Ascending aorta (tissue), 2 donors: ENCODE measurements around the gene POLE4. TPM values are rescaled to one million over a fixed set of nuclear protein-coding genes. Genes with fewer than 3 reads are reported as not detected.

Experiments
- DNase-seq, 2 donors: peaks; one replicate each; pipeline ENCODE4 v3.0.0-alpha.2; 2019; ENCODE audit warnings: low spot score in 2 of 2
- H3K27ac ChIP-seq, 2 donors: fragments of 200-600 bp; sonication (generic); one replicate each; pipeline ENCODE4 v1.5.1; 2016 to 2017; ENCODE audit warnings: mild to moderate bottlenecking in 1 of 2
- H3K27me3 ChIP-seq: fragments of 200-600 bp; sonication (generic); one replicate; pipeline ENCODE4 v1.5.1; 2017
- H3K36me3 ChIP-seq, 2 donors: fragments of 200-600 bp; sonication (generic); one replicate each; pipeline ENCODE4 v1.5.1; 2016
- H3K4me1 ChIP-seq, 2 donors: fragments of 200-600 bp; sonication (generic); one replicate each; pipeline ENCODE4 v1.5.1; 2016 to 2017; ENCODE audit warnings: mild to moderate bottlenecking in 1 of 2
- H3K4me3 ChIP-seq, 2 donors: fragments of 200-600 bp; sonication (generic); one replicate each; pipeline ENCODE4 v1.5.1; 2016 to 2017; ENCODE audit warnings: mild to moderate bottlenecking in 1 of 2
- H3K9me3 ChIP-seq, 2 donors: fragments of 200-600 bp; sonication (generic); one replicate each; pipeline ENCODE4 v1.5.1; 2016
- intact Hi-C: fragments of 100-400 bp; cut with DNase I; formaldehyde crosslinking; loops from one replicate; pipeline ENCODE4 v1.15.1; 2023
- total RNA-seq: library from RNA; depleted of rRNA; stranded (reverse); fragments of >200 nt; gene quantifications from one replicate; pipeline ENCODE4 v1.1.0, GENCODE V29; 2016
- TF ChIP-seq, protein P1 (sequence below), 3 experiments: fragments of 200-600 bp in 2 of 3; fragments of 450-650 bp in 1 of 3; sonication (generic) in 2 of 3; IDR thresholded peaks; one replicate each; pipeline ENCODE4 v1.5.1; 2016 to 2019; ENCODE audit warnings: antibody characterized with exemption in 3 of 3, mild to moderate bottlenecking in 1 of 3, moderate library complexity in 1 of 3

The POLE4 gene
- total RNA-seq, 1 donor from 2014 or later = 57.5 TPM

- Histone ChIP-seq H3K4me1 (no peaks in the 10 kb centered on the region), H3K27ac (no peak overlapping the region), H3K9me3 (no peaks in the 10 kb centered on the region), H3K4me3 (no peak overlapping the region), H3K36me3 (no peaks in the 10 kb centered on the region), H3K27me3 (no peaks in the 10 kb centered on the region)
- TF ChIP-seq, protein P1, sequence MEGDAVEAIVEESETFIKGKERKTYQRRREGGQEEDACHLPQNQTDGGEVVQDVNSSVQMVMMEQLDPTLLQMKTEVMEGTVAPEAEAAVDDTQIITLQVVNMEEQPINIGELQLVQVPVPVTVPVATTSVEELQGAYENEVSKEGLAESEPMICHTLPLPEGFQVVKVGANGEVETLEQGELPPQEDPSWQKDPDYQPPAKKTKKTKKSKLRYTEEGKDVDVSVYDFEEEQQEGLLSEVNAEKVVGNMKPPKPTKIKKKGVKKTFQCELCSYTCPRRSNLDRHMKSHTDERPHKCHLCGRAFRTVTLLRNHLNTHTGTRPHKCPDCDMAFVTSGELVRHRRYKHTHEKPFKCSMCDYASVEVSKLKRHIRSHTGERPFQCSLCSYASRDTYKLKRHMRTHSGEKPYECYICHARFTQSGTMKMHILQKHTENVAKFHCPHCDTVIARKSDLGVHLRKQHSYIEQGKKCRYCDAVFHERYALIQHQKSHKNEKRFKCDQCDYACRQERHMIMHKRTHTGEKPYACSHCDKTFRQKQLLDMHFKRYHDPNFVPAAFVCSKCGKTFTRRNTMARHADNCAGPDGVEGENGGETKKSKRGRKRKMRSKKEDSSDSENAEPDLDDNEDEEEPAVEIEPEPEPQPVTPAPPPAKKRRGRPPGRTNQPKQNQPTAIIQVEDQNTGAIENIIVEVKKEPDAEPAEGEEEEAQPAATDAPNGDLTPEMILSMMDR (IDR thresholded peaks at IDR 0.05) = no peak
- intact Hi-C loops = no loop called here
- DNase-seq = no peak
These were observed 52.1 kb downstream of the POLE4 start for GRCh38 chr2:75010571-75010970.

- Histone ChIP-seq H3K27me3 (no peaks in the 10 kb centered on the region), H3K9me3 (no peaks in the 10 kb centered on the region), H3K27ac (no peak overlapping the region), H3K4me3 (no peak overlapping the region), H3K4me1 (no peaks in the 10 kb centered on the region), H3K36me3 (no peaks in the 10 kb centered on the region)
- TF ChIP-seq, protein P1 (IDR thresholded peaks at IDR 0.05) = no peak
- no peak for DNase-seq
- intact Hi-C loops = no loop called here
These were observed 53.6 kb downstream of the POLE4 start for GRCh38 chr2:75012080-75012479.

DNA sequence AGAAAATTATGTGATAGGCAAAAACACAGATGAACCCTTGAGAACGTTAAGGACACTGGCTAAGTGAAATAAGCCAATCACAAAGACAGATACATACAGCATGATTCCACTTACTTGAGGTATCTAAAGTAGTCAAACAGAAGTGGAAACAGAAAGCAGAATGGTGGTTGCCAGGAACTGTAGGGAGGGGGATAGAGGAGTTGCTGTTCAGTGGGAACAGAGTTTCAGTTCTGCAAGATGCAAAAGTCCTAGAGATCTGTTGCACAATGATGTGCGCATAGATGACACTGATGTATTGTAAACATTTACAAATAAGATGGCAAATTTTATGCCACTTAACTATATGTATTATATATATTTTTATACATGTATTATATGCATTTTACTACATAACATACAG is 59.7 kb downstream of the POLE4 start:
- TF ChIP-seq, protein P1 (IDR thresholded peaks at IDR 0.05) = no peak
- no peak overlapping the region for H3K27ac ChIP-seq
- no peak overlapping the region for H3K4me3 ChIP-seq
- DNase-seq = no peak
- H3K36me3 ChIP-seq = no peaks in the 10 kb centered on the region
- H3K27me3 ChIP-seq = no peaks in the 10 kb centered on the region
- intact Hi-C loops = no loop called here
- peaks cover 0 to 5% of the 10 kb centered on the region in 2 donors for H3K4me1 ChIP-seq
- no peaks in the 10 kb centered on the region for H3K9me3 ChIP-seq

Other genes with a start within 250 kb of the POLE4 start
- gene HK2, start 124.5 kb upstream of the POLE4 start, total RNA-seq = 6.8 TPM
- 27.5 TPM for gene TACR1, start 240.9 kb downstream of the POLE4 start, total RNA-seq